Stomach (tissue), 4 donors: ENCODE data around the gene CD38.

ENCODE experiments used
- CTCF ChIP-seq, 7 experiments: fragments of 450-650 bp in 4 of 7; fragments of 200-600 bp in 3 of 7; sonication (generic) in 3 of 7; IDR thresholded peaks; one replicate each; pipeline ENCODE4 v1.5.1; 2016 to 2019; ENCODE audit warnings: antibody characterized with exemption in 7 of 7, control low read depth in 2 of 7, mild to moderate bottlenecking in 1 of 7
- POLR2A ChIP-seq, 4 donors: fragments of 450-650 bp; IDR thresholded peaks; one replicate each; pipeline ENCODE4 v1.6.1; 2016; ENCODE audit warnings: antibody characterized with exemption in 4 of 4, control low read depth in 2 of 4, mild to moderate bottlenecking in 1 of 4, moderate library complexity in 1 of 4
- POLR2AphosphoS5 ChIP-seq, 3 donors: sonication (generic); formaldehyde crosslinking; IDR thresholded peaks; one replicate each; pipeline ENCODE4 v1.6.1; 2016; ENCODE audit warnings: antibody characterized with exemption in 3 of 3

- TF ChIP-seq CTCF (IDR thresholded peaks at IDR 0.05), result no peak
- TF ChIP-seq POLR2A (IDR thresholded peaks at IDR 0.05), result no peak
- TF ChIP-seq POLR2AphosphoS5 (IDR thresholded peaks at IDR 0.05), result no peak
These were observed 16.8 kb downstream of the CD38 start for GRCh38 chr4:15794905-15795304.
